Nephron (organoid): Measurements from ENCODE around the gene DBNDD2.

ENCODE experiments used
- H3K27ac Mint-ChIP-seq, 3 experiments: 2 replicates each; pipeline ENCODE4 v1.8.0; 2020; ENCODE audit warnings: mixed read lengths in 3 of 3, mild to moderate bottlenecking in 2 of 3, moderate library complexity in 1 of 3
- H3K27me3 Mint-ChIP-seq: 2 replicates; pipeline ENCODE4 v1.8.0; 2021; ENCODE audit warnings: low read depth, mild to moderate bottlenecking, moderate library complexity, mixed read lengths
- H3K36me3 Mint-ChIP-seq: 2 replicates; pipeline ENCODE4 v1.8.0; 2020; ENCODE audit warnings: low read depth, mixed read lengths
- H3K4me1 Mint-ChIP-seq: 2 replicates; pipeline ENCODE4 v1.8.0; 2020; ENCODE audit warnings: mixed read lengths
- H3K4me3 Mint-ChIP-seq, 3 experiments: 2 replicates each; pipeline ENCODE4 v1.8.0; 2020; ENCODE audit warnings: mild to moderate bottlenecking in 3 of 3, mixed read lengths in 3 of 3, moderate library complexity in 2 of 3
- H3K9me3 Mint-ChIP-seq: 2 replicates; pipeline ENCODE4 v1.8.0; 2020; ENCODE audit warnings: mixed read lengths
- CTCF ChIP-seq, 3 experiments: fragments of 200-600 bp; sonication (generic); IDR thresholded peaks; one replicate each; pipeline ENCODE4 v1.5.0; 2021; ENCODE audit warnings: antibody characterized with exemption in 3 of 3; ENCODE audit not compliant: unreplicated experiment in 3 of 3

DBNDD2 gene

GRCh38 chr20:45449528-45449927, 41.4 kb downstream of the DBNDD2 start:
- Mint-ChIP-seq H3K4me1 (no peaks in the 10 kb centered on the region), H3K27me3 (no peaks in the 10 kb centered on the region), H3K4me3 (no peak overlapping the region), H3K27ac (no peak overlapping the region), H3K9me3 (no peaks in the 10 kb centered on the region), H3K36me3 (no peaks in the 10 kb centered on the region)
- TF ChIP-seq CTCF (IDR thresholded peaks at IDR 0.05; ENCODE audit: unreplicated experiment in 3 of 3) = no peak

GRCh38 chr20:45450097-45450818, 42.2 kb downstream of the DBNDD2 start:
- no peaks in the 10 kb centered on the region for H3K36me3 Mint-ChIP-seq
- no peaks in the 10 kb centered on the region for H3K4me1 Mint-ChIP-seq
- H3K27me3 Mint-ChIP-seq = no peaks in the 10 kb centered on the region
- H3K4me3 Mint-ChIP-seq = no peak overlapping the region
- peak; percentile 41 to 46 (median 44) for TF ChIP-seq CTCF (IDR thresholded peaks at IDR 0.05; ENCODE audit: unreplicated experiment in 3 of 3)
- no peaks in the 10 kb centered on the region for H3K9me3 Mint-ChIP-seq
- no peak overlapping the region for H3K27ac Mint-ChIP-seq

GRCh38 chr20:45452238-45452637, 44.1 kb downstream of the DBNDD2 start:
- Mint-ChIP-seq H3K36me3 (no peaks in the 10 kb centered on the region), H3K4me3 (no peak overlapping the region), H3K27ac (no peak overlapping the region), H3K27me3 (peaks cover 3% of the 10 kb centered on the region), H3K4me1 (no peaks in the 10 kb centered on the region), H3K9me3 (no peaks in the 10 kb centered on the region)
- TF ChIP-seq CTCF (IDR thresholded peaks at IDR 0.05; ENCODE audit: unreplicated experiment in 3 of 3) = no peak

- Mint-ChIP-seq H3K36me3 (no peaks in the 10 kb centered on the region), H3K4me3 (no peak overlapping the region), H3K27ac (no peak overlapping the region), H3K9me3 (no peaks in the 10 kb centered on the region), H3K27me3 (peaks cover 3% of the 10 kb centered on the region), H3K4me1 (no peaks in the 10 kb centered on the region)
- no peak for TF ChIP-seq CTCF (IDR thresholded peaks at IDR 0.05; ENCODE audit: unreplicated experiment in 3 of 3)
These were observed 44.9 kb downstream of the DBNDD2 start for GRCh38 chr20:45452772-45453691.

- Mint-ChIP-seq H3K27me3 (peaks cover 3% of the 10 kb centered on the region), H3K4me3 (no peak overlapping the region), H3K27ac (no peak overlapping the region), H3K9me3 (no peaks in the 10 kb centered on the region), H3K4me1 (no peaks in the 10 kb centered on the region), H3K36me3 (no peaks in the 10 kb centered on the region)
- peak; percentile 16 to 45 (median 32) for TF ChIP-seq CTCF (IDR thresholded peaks at IDR 0.05; ENCODE audit: unreplicated experiment in 3 of 3)
These were observed 48.5 kb downstream of the DBNDD2 start for GRCh38 chr20:45456632-45457031.
